Uterus (tissue), 4 donors: ENCODE results near the gene PCNX1. TPM values are rescaled to one million over a fixed set of nuclear protein-coding genes. Genes with fewer than 3 reads are reported as not detected.
"Not testable (repeated sequence)": the region's sequence is repeated elsewhere in the genome, so short reads cannot be mapped to it uniquely, and the experiment has no call there.

Experiments used
- DNase-seq, 2 donors: peaks; one replicate each; pipeline ENCODE4 v3.0.0-alpha.2; 2019 to 2020
- H3K27ac ChIP-seq, 2 donors: fragments of 200-600 bp; sonication (generic); 1 replicate in 1 of 2; 2 replicates in 1 of 2; pipeline ENCODE4 v1.5.1; 2016 to 2018
- H3K27me3 ChIP-seq, 2 donors: fragments of 200-600 bp; sonication (generic); one replicate each; pipeline ENCODE4 v1.5.1; 2018 to 2019; ENCODE audit warnings: control low read depth in 1 of 2
- H3K36me3 ChIP-seq, 2 donors: fragments of 200-600 bp; sonication (generic); one replicate each; pipeline ENCODE4 v1.5.1; 2019; ENCODE audit warnings: control low read depth in 1 of 2
- H3K4me1 ChIP-seq, 2 donors: fragments of 200-600 bp; sonication (generic); one replicate each; pipeline ENCODE4 v1.5.1; 2018 to 2019; ENCODE audit warnings: control low read depth in 1 of 2
- H3K4me3 ChIP-seq, 2 donors: fragments of 200-600 bp; sonication (generic); 1 replicate in 1 of 2; 2 replicates in 1 of 2; pipeline ENCODE4 v1.5.1; 2018 to 2019; ENCODE audit warnings: mild to moderate bottlenecking in 1 of 2
- H3K9me3 ChIP-seq, 2 donors: fragments of 200-600 bp; sonication (generic); one replicate each; pipeline ENCODE4 v1.5.1; 2019; ENCODE audit warnings: control low read depth in 1 of 2
- POLR2A ChIP-seq, 2 donors: fragments of 450-650 bp; IDR thresholded peaks; one replicate each; pipeline ENCODE4 v1.6.1; 2016; ENCODE audit warnings: antibody characterized with exemption in 2 of 2, mild to moderate bottlenecking in 1 of 2, moderate library complexity in 1 of 2
- intact Hi-C: fragments of 100-400 bp; cut with DNase I; formaldehyde crosslinking; loops from one replicate; pipeline ENCODE4 v1.15.1; 2023; ENCODE audit warnings: low total_unique reads
- total RNA-seq, 4 donors: library from RNA; depleted of rRNA in 3 of 4; stranded (reverse); fragments of >200 nt in 3 of 4; gene quantifications; one replicate each; pipeline versions ENCODE4 v1.1.0 to v1.2.4, GENCODE V29; 2014 to 2023
- TF ChIP-seq, protein P1 (sequence below), 4 experiments: fragments of 200-600 bp in 2 of 4; fragments of 450-650 bp in 2 of 4; sonication (generic) in 2 of 4; IDR thresholded peaks; one replicate each; pipeline ENCODE4 v1.5.1; 2016 to 2019; ENCODE audit warnings: antibody characterized with exemption in 4 of 4, mild to moderate bottlenecking in 2 of 4, moderate library complexity in 1 of 4
- donor health status: DM: yes; HTN: yes; CAD: no.

Gene PCNX1
- total RNA-seq, 4 donors from 2014 or later: 34.6 to 112 (median 90.3) TPM

DNA sequence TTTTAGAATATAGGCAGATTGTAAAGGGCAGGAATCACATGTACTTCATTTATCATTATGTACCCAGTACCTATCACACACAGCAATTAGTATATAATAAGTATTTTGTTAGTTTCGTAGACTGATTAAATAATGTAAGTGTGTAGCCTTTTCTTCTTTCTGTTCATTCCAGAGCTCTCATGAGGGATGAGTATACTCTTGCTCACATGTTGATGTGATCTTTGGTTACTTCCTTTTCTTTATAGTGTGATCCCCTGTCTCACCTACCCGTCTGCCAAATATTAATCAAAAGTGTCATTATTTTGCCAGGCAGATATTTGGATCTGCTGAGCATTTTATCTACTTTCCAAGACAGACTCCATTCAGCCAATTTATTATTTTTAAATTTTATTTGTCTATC lies 156.1 kb downstream of the PCNX1 start:
- TF ChIP-seq POLR2A (IDR thresholded peaks at IDR 0.05): no peak
- TF ChIP-seq, protein P1, sequence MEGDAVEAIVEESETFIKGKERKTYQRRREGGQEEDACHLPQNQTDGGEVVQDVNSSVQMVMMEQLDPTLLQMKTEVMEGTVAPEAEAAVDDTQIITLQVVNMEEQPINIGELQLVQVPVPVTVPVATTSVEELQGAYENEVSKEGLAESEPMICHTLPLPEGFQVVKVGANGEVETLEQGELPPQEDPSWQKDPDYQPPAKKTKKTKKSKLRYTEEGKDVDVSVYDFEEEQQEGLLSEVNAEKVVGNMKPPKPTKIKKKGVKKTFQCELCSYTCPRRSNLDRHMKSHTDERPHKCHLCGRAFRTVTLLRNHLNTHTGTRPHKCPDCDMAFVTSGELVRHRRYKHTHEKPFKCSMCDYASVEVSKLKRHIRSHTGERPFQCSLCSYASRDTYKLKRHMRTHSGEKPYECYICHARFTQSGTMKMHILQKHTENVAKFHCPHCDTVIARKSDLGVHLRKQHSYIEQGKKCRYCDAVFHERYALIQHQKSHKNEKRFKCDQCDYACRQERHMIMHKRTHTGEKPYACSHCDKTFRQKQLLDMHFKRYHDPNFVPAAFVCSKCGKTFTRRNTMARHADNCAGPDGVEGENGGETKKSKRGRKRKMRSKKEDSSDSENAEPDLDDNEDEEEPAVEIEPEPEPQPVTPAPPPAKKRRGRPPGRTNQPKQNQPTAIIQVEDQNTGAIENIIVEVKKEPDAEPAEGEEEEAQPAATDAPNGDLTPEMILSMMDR (IDR thresholded peaks at IDR 0.05): no peak
- H3K36me3 ChIP-seq: no peaks in the 10 kb centered on the region
- H3K4me3 ChIP-seq: no peak overlapping the region

DNA sequence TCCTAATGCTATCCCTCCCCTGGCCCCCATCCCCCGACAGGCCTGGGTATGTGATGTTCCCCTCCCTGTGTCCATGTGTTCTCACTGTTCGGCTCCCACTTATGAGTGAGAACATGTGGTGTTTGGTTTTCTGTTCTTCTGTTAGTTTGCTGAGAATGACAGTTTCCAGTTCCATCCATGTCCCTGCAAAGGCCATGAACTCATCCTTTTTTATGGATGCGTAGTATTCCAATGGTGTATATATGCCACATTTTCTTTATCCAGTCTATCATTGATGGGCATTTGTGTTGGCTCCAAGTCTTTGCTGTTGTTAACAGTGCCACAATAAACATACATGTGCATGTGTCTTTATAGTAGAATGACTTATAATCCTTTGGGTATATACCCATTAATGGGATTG lies 157.5 kb downstream of the PCNX1 start:
- intact Hi-C loops, H3K27me3 ChIP-seq, H3K27ac ChIP-seq, H3K9me3 ChIP-seq, H3K4me1 ChIP-seq, H3K36me3 ChIP-seq, H3K4me3 ChIP-seq, DNase-seq: not testable (repeated sequence)

More for the DNA sequence above, 156.1 kb downstream of the PCNX1 start:
- no peak overlapping the region for H3K27ac ChIP-seq
- no peak for DNase-seq
- intact Hi-C loops: no loop called here
- H3K4me1 ChIP-seq: no peaks in the 10 kb centered on the region
- H3K27me3 ChIP-seq: no peaks in the 10 kb centered on the region
- H3K9me3 ChIP-seq: no peaks in the 10 kb centered on the region

DNA sequence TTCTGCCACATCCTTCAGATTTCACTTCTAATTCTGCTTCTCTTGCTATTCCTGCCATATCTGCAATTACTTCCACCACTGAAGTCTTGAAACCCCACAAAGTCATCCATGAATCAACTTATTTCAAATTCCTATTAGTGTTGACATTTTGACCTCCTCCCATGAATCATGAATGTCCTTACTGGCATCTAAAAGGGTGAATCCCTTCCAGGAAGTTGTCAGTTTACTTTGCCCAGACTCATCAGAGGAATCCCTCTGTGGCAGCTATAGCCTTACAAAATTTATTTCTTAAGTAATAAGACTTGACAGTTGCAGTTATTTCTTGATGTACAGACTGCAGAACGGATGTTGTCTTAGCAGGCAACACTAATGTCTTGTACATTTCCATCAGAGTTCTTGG lies 162.9 kb downstream of the PCNX1 start:
- Histone ChIP-seq H3K27me3 (no peaks in the 10 kb centered on the region), H3K4me3 (no peak overlapping the region), H3K4me1 (no peaks in the 10 kb centered on the region), H3K9me3 (no peaks in the 10 kb centered on the region), H3K27ac (no peak overlapping the region), H3K36me3 (no peaks in the 10 kb centered on the region)
- TF ChIP-seq, protein P1 (IDR thresholded peaks at IDR 0.05): no peak
- no peak for TF ChIP-seq POLR2A (IDR thresholded peaks at IDR 0.05)
- no peak for DNase-seq
- intact Hi-C loops: no loop called here

DNA sequence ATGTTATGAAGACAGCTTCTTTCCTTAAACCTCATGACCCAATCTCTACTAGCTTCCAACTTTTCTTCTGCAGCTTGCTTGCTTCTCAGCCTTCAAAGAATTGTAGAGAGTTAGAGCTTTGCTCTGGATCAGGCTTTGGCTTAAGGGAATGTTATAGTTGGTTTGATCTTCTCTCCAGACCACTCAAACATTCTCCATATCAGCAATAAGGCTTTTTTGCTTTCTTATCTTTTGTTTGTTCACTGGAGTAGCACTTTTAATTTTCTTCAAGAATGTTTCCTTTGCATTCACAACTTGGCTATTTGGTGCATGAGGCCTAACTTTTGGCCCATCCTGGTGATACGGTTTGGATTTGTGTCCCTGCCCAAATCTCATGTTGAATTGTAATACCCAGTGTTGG lies 163.8 kb downstream of the PCNX1 start:
- intact Hi-C loops: no loop called here
- no peak overlapping the region for H3K27ac ChIP-seq
- no peaks in the 10 kb centered on the region for H3K36me3 ChIP-seq
- no peaks in the 10 kb centered on the region for H3K4me1 ChIP-seq
- TF ChIP-seq, protein P1 (IDR thresholded peaks at IDR 0.05): no peak
- no peak for TF ChIP-seq POLR2A (IDR thresholded peaks at IDR 0.05)
- no peaks in the 10 kb centered on the region for H3K9me3 ChIP-seq
- H3K4me3 ChIP-seq: no peak overlapping the region
- DNase-seq: no peak
- no peaks in the 10 kb centered on the region for H3K27me3 ChIP-seq

DNA sequence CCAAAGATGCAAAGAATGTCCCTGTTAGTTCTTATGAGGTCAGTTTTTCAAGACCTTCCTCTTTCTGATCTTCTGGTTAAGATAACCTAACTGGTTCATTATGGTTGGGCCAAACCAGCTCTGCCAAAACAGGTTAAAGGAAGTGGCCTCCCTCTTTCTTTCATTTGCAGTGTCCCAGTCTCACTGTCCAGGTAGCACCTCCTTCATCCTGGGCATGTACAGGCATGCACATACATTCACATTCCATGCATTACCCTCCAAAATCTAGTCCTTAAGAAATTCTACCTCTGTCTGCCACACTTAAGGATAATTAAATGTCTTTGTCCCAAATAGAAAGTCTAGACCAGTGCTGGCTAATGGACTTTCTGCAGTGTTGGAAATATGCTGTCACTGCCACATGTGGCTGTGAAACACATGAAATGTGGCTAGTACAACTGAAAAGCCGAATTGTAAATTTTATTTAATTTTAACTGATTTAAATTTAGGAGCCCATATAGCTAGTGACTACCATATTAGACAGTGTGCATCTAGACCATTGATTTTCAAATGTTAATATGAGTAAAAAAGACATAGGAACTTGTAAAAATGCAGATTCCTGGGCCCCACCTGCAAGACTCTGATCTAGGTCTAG lies 169.3 kb downstream of the PCNX1 start:
- no peaks in the 10 kb centered on the region for H3K4me1 ChIP-seq
- no peak overlapping the region for H3K4me3 ChIP-seq
- no peak overlapping the region for H3K27ac ChIP-seq
- no peaks in the 10 kb centered on the region for H3K36me3 ChIP-seq
- peaks cover 0 to 10% of the 10 kb centered on the region in 2 donors for H3K9me3 ChIP-seq
- intact Hi-C loops: no loop called here
- H3K27me3 ChIP-seq: no peaks in the 10 kb centered on the region
- DNase-seq: no peak
- TF ChIP-seq POLR2A (IDR thresholded peaks at IDR 0.05): no peak
- TF ChIP-seq, protein P1 (IDR thresholded peaks at IDR 0.05): no peak

DNA sequence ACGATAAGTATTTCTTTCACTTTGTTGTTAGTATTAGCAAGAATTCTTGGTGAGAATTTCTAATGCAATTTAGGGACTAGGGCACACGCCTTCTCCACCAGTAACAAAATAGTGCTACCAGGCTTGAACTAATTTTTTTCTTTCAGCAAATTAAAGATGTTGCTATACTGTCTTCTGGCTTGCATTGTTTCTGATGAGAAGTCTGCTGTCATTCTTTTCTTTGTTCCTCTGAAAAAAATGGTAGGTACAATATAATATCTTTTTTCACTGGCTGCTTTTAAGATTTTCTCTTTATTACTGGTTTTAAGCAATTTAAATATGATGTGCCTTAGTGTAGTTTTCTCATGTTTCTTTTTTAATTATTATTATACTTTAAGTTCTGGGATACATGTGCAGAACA lies 171.2 kb downstream of the PCNX1 start:
- Histone ChIP-seq H3K4me1 (no peaks in the 10 kb centered on the region), H3K4me3 (no peak overlapping the region), H3K36me3 (no peaks in the 10 kb centered on the region), H3K27me3 (no peaks in the 10 kb centered on the region), H3K27ac (no peak overlapping the region), H3K9me3 (peaks cover 0 to 10% of the 10 kb centered on the region in 2 donors)
- no peak for TF ChIP-seq POLR2A (IDR thresholded peaks at IDR 0.05)
- TF ChIP-seq, protein P1 (IDR thresholded peaks at IDR 0.05): no peak
- intact Hi-C loops: no loop called here
- no peak for DNase-seq
